ENCODE data around the gene PLAC9. TPM values are rescaled to one million over a fixed set of nuclear protein-coding genes. Genes with fewer than 3 reads are reported as not detected.
"Not testable (repeated sequence)": the region's sequence is repeated elsewhere in the genome, so short reads cannot be mapped to it uniquely, and the experiment has no call there.

Gene PLAC9
- total and polyA plus RNA-seq, 2 experiments from 2014 or later, result 8.8 to 118 TPM

- Histone ChIP-seq H3K4me3 (no peak overlapping the region), H3K79me2 (ENCODE audit: insufficient read depth) (no peaks in the 10 kb centered on the region), H3F3A (ENCODE audit: insufficient read depth) (peaks cover 29% of the 10 kb centered on the region), H3K9me3 (ENCODE audit: low read depth) (no peaks in the 10 kb centered on the region), H3K4me2 (ENCODE audit: unreplicated experiment) (no peak overlapping the region), H3K27ac (no peak overlapping the region), H2AFZ (no peak overlapping the region), H3K4me1 (ENCODE audit: insufficient read depth) (peaks cover 25% of the 10 kb centered on the region), H4K20me1 (ENCODE audit: insufficient read depth) (no peaks in the 10 kb centered on the region), H3K27me3 (replicated peaks; ENCODE audit: insufficient read depth) (no peaks in the 10 kb centered on the region), H3K36me3 (ENCODE audit: low read depth) (no peaks in the 10 kb centered on the region), H3K9ac (no peak overlapping the region), H3K9me2 (ENCODE audit: insufficient read depth) (no peaks in the 10 kb centered on the region)
- 54 to 56% methylated on average over 15 to 19 of the region's 19 CpGs for WGBS, 2 experiments (ENCODE audit: low coverage in 1 of 2, low lambda C conversion rate in 2 of 2, missing lambda C conversion rate in 2 of 2)
- in situ Hi-C loops (cut with MboI), result no loop called here
- no peak for DNase-seq
- TF ChIP-seq EZH2 (IDR thresholded peaks at IDR 0.05; ENCODE audit: insufficient read depth, poor library complexity, severe bottlenecking) (no peak), EZH2phosphoT487 (IDR thresholded peaks at IDR 0.05; ENCODE audit: insufficient read depth, low read depth) (no peak)
These were observed 9.3 kb downstream of the PLAC9 start for GRCh38 chr10:80141696-80142460.

GRCh38 chr10:80144067-80144695 is 11.7 kb downstream of the PLAC9 start:
- Histone ChIP-seq H3K27me3 (replicated peaks; ENCODE audit: insufficient read depth) (no peaks in the 10 kb centered on the region), H3K4me2 (ENCODE audit: unreplicated experiment) (peak overlapping the region; percentile 10), H3K79me2 (ENCODE audit: insufficient read depth) (no peaks in the 10 kb centered on the region), H3K4me3 (no peak overlapping the region), H3K36me3 (ENCODE audit: low read depth) (no peaks in the 10 kb centered on the region), H3K9ac (peak overlapping the region; percentile 66; the same call in 1 of the 2 replicates), H3F3A (ENCODE audit: insufficient read depth) (peaks cover 28% of the 10 kb centered on the region), H3K4me1 (ENCODE audit: insufficient read depth) (peaks cover 18% of the 10 kb centered on the region), H3K9me3 (ENCODE audit: low read depth) (no peaks in the 10 kb centered on the region), H3K27ac (no peak overlapping the region), H3K9me2 (ENCODE audit: insufficient read depth) (no peaks in the 10 kb centered on the region), H4K20me1 (ENCODE audit: insufficient read depth) (no peaks in the 10 kb centered on the region), H2AFZ (no peak overlapping the region)
- TF ChIP-seq EZH2phosphoT487 (IDR thresholded peaks at IDR 0.05; ENCODE audit: insufficient read depth, low read depth) (no peak), EZH2 (IDR thresholded peaks at IDR 0.05; ENCODE audit: insufficient read depth, poor library complexity, severe bottlenecking) (no peak)
- peak; percentile 35 for DNase-seq
- in situ Hi-C loops (cut with MboI), result no loop called here
- 30 to 34% methylated on average over 22 to 26 of the region's 28 CpGs for WGBS, 2 experiments (ENCODE audit: low coverage in 1 of 2, low lambda C conversion rate in 2 of 2, missing lambda C conversion rate in 2 of 2)

- Histone ChIP-seq H4K20me1 (ENCODE audit: insufficient read depth) (no peaks in the 10 kb centered on the region), H3K4me1 (ENCODE audit: insufficient read depth) (peaks cover 18% of the 10 kb centered on the region), H3K27ac (peak overlapping the region; percentile 86), H3K79me2 (ENCODE audit: insufficient read depth) (no peaks in the 10 kb centered on the region), H3F3A (ENCODE audit: insufficient read depth) (peaks cover 28% of the 10 kb centered on the region), H2AFZ (no peak overlapping the region), H3K4me3 (no peak overlapping the region), H3K36me3 (ENCODE audit: low read depth) (no peaks in the 10 kb centered on the region), H3K27me3 (replicated peaks; ENCODE audit: insufficient read depth) (no peaks in the 10 kb centered on the region), H3K9ac (peak overlapping the region; percentile 66), H3K4me2 (ENCODE audit: unreplicated experiment) (no peak overlapping the region), H3K9me2 (ENCODE audit: insufficient read depth) (no peaks in the 10 kb centered on the region), H3K9me3 (ENCODE audit: low read depth) (no peaks in the 10 kb centered on the region)
- TF ChIP-seq EZH2 (IDR thresholded peaks at IDR 0.05; ENCODE audit: insufficient read depth, poor library complexity, severe bottlenecking) (no peak), EZH2phosphoT487 (IDR thresholded peaks at IDR 0.05; ENCODE audit: insufficient read depth, low read depth) (no peak)
- in situ Hi-C loops (cut with MboI), result no loop called here
- DNase-seq, result no peak
- WGBS, 2 experiments (ENCODE audit: low coverage in 1 of 2, low lambda C conversion rate in 2 of 2, missing lambda C conversion rate in 2 of 2), result 33 to 34% methylated on average over 12 of the region's 12 CpGs
These were observed 12.2 kb downstream of the PLAC9 start for GRCh38 chr10:80144696-80145131.

GRCh38 chr10:80145406-80146308 is 13.1 kb downstream of the PLAC9 start:
- Histone ChIP-seq H3K4me1 (ENCODE audit: insufficient read depth) (peaks cover 18% of the 10 kb centered on the region), H2AFZ (0 out of 2 replicates have a peak overlapping the region, but pooled peaks have one; percentile 37), H3K4me2 (ENCODE audit: unreplicated experiment) (peak overlapping the region; percentile 39), H3K9ac (peak overlapping the region; percentile 66), H3K27ac (peak overlapping the region; percentile 86), H3F3A (ENCODE audit: insufficient read depth) (peaks cover 28% of the 10 kb centered on the region), H3K4me3 (0 out of 2 replicates have a peak overlapping the region, but pooled peaks have one; percentile 28)
- 9% methylated on average over 11 of the region's 11 CpGs for WGBS, 2 experiments (ENCODE audit: low coverage in 1 of 2, low lambda C conversion rate in 2 of 2, missing lambda C conversion rate in 2 of 2)
- H3K79me2 ChIP-seq (ENCODE audit: insufficient read depth); H3K9me3 ChIP-seq (ENCODE audit: low read depth); H3K9me2 ChIP-seq (ENCODE audit: insufficient read depth); in situ Hi-C loops (cut with MboI); H3K36me3 ChIP-seq (ENCODE audit: low read depth); H3K27me3 ChIP-seq (replicated peaks; ENCODE audit: insufficient read depth); H4K20me1 ChIP-seq (ENCODE audit: insufficient read depth): not testable (repeated sequence)
- DNase-seq, result peak; percentile 95
